Stimulated activated CD8-positive, alpha-beta memory T cell treated with anti-CD3 and anti-CD28 coated beads, Interleukin-12 subunit alpha, Interleukin-12 subunit beta, amount 100 ng/mL, for 24 hours (primary cell): ENCODE data around the gene PTPRT.

Experiments
- DNase-seq: peaks from one replicate; pipeline ENCODE4 v3.0.0-alpha.2; 2020; ENCODE audit errors: extremely low read depth

The PTPRT gene

DNA sequence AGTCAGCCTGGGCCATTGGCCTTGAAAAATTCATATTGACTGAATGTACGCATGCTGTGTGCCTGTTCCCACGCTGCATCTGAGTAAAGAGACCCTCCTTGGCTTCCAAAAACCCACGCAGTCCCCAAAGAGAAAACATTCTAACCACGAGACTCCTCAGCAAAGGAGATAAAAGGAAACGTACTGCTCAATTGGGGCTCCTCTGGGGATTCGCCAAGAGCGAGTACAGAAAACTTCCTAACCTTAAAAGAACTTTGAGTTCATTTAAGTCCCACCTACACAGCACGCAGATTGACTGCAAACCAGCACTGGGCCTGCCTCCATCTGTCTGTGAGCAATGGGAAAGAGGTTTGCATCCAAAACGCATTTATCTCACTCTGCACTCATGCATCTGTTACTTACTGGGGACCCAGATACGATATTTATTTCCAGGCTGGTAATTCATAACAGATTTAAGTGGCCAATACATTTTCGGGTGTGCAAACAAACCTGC lies 1065.7 kb downstream of the PTPRT start:
- no peak for DNase-seq

DNA sequence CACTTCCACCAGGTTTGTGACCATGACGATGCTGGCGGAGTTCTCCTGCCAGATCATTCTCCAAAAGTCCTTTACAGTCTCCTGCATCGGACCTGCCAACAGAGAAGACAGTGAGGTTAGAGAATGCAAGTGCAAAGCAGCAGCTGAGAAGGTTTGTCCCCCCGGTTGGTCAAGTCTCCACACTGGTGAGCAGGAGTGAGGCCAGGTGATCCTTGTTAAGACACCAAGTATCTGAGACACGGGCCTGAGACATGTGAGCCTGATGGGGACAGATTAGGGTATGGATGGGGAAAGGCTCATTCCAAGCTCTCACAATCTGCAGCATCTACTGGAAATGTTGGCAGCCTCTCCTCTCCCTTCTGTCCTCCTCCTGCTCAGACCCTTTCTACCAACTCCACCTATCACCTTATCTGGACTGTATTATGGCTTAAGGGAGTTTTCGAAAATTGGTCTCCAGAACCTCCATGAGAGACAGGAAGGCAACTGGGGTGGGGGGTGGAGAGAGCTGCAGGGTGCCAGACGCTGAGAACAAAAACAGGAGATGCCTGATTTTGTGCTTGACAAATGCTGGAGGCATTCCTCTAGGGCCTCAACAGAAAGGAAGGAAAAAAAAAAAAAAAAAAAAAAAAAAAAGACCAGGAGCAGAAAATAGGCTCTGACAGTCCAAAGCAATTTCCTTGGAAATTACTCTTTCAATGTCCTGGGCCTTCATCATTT lies 1071.1 kb downstream of the PTPRT start:
- no peak for DNase-seq

DNA sequence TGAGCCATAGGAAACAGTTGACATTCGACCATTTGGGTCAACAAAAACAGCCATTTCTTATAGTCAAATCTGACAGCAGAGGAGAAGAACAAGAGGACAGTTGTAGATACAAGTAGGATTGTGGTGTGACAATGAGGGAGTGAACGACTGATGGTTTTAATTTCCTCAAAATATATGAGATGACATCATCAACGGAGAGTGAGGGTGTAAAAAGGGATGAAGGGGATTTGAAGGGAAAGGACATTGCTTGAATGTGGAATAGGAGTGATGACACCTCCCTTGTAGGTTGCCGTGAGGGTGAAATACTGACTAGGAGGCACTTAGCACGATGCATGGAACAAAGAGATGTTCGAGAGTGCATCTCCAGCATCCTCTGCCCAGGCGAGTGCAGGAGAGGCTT lies 1071.7 kb downstream of the PTPRT start:
- DNase-seq: no peak

DNA sequence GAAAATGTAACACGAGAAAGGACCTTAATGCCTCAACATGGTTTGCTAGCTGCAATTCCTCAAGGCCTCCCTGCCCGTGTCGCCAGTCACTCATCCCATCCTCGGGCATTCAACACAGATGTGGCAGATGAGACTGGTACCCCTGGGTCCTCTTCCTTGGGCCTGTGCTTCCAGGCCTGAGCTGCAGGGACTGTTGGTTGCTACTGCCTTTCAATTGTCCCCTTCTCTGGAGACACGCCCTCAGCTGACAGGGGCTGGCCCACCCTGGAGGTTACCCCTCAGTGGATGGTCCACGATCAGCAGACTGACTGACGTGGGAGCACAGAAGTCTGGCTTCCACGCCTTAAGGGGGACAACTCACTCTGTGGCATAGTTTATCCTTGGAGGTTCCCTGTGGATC lies 1076.5 kb downstream of the PTPRT start:
- no peak for DNase-seq

DNA sequence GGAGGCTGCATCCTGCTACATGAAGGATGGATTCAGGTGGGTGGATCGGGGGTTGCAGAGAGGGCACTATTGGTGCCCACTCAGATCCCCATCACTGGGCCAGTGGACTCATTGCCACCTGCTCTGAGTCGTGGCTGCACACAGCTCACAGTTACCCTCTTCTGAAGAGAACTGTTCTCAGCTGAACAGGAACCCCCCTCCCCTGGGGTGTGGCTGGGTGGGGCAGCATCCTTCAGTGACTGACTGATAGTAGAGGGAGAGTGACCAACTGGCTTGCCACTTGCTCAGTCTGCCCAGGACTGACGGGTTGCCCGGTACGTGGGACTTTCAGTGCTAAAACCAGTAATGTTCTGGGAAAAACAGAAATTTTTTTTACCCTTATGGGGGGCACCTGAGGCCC lies 1077.5 kb downstream of the PTPRT start:
- no peak for DNase-seq

DNA sequence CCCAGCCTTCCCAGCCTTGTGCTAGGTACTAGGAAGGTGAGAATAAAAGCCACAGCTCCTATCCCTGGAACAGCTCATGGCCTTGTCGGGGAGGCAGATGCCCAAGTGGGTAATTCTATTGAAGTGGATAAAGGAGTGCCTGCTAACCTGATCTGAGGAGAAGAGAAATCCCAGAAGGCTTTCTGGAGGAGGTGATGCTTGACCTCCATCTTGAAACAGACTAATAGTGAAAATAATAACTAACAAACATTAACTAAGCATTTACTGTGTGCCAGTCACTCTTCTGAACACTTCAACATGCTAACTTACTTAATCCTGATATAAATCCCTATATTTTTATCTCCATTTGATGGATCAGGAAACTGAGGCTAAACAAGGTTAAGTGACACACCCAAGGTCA lies 1078.4 kb downstream of the PTPRT start:
- DNase-seq: no peak

DNA sequence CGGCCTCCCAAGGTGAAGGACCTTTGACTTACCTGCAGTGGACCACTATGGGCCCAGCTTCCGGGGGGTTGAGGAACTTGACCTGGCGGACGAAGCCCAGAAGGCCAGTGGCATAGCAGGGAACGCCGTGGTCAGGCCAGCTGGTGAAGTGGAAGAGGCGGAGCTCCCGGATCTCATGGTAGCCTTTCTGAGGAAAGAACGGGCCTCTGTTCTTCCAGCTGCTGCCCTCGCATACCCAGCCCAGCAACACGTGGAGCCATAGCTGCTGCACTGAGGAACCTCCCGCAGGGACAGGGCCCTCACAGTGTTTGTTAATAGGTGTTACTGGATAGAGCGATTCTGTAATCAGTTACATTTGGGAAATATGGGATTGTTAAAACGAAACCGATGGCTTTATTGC lies 1079.4 kb downstream of the PTPRT start:
- DNase-seq: no peak

DNA sequence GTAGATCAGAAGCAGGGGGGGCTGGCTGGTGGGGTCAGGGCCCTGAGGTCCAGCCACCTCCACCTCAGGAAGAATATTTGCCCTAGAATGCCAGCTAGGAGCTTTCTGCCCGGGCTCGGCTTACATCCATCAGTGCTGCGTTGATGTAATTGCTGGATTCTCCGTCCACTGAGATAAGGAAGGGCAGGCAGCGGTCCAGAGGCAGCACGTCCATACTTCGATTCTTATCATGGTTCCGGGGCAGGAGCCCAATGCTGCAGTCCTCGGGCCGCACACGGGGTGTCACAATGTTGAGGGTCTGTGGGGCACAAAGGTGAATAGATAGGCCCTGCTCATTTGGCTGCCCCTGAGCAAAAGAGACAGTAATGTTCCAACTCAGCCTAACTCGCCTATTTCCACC lies 1087.7 kb downstream of the PTPRT start:
- DNase-seq: no peak

DNA sequence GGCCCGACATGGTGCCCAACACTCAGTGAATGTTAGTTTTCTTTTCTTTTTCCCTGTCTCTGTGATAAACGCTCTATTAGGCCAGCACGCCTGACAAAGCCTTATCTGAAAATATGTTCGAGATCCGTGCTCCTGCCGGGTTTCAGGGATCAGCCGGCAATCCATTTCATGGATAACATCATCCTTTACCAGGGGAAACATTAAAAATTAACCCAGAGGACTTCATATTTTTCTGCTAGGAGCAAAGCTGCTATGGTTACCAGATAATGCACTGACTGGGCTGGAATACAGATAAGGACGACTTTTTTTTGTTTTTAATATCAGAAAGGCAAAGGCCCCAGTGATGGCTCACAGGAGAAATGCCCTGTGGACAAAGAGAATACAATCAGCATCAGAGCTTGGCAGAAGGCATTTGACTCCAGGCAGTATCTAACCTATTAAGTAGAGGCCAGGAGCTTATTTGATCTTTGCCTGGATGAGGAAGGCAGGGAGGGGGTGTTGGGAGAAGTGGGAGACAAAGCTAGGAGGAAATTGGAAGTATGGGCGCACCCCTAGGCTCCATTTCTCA lies 1089.5 kb downstream of the PTPRT start:
- DNase-seq: no peak

DNA sequence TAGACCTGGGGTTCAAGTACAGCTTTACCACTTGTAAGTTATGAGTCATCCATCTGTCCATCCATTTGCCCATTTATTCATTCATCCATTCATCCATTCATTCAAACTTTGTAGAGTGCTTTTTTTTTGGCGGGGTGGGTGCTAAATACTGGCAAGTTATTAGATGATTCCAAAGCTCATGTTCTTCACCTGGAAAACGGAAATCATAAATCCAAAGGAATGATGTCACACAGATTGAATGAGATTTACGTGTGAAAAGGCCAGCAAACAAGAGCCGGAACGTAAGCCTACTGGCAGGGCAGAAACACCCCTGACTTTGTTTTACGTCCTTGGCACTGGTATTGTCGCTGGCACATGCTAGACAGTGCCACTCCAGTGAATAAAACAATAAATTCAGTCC lies 1090.6 kb downstream of the PTPRT start:
- DNase-seq: no peak

DNA sequence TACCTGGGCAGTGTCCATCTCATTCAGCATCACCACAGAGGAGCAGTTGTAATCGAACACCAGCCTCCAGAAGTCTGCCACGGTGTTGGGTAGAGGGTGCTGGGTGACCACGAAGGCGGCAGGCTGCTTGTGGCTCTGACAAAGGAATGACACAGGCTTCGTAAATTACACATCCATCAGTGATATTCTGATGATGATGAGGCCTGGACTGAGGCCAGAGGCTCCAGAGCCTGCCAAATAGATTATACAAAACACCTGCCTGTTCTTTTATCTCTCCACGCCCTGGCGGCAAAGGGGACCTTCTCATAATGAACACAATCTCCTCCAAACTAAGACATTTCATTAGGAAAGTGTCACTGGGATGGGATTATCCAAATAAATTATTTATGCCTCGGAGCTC lies 1091.3 kb downstream of the PTPRT start:
- DNase-seq: no peak

DNA sequence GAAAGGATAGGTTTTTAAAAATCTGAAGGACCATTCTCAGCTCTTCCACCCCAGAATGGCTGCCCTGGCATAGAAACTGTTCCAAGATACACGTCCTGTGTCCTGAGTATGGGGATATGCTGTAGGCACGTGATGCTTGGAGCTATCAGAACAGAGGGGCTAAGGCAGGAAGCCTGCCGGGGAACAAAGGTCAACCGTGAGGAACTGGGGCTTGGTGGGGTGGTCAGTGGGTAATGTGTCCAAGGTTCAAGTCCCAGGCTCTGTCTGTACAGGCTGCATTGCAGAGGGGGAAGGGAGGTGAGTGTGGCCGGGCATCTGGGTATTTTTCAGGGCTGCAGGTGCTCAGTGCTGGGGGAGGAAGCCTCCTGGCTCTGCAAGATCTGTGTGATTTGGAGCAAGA lies 1092.0 kb downstream of the PTPRT start:
- DNase-seq: no peak

DNA sequence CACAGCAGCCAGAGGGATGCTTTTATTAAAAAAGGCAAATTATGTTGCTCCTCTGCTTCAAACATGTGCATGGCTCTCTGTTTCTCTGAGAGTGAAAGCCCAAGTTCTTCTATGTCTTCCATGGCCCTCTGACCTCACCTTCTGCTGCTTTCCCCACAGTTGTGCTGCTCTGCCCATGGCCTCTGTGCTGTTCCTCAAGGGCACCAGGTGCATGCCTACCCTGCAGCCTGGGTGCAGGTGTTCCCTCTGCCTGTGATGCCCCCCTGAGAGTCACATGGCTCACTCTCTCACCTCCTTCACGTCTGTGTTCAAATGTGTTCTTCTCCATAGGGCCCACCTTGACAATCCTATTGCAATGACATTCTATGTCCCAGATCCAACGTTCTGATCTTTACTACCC lies 1094.5 kb downstream of the PTPRT start:
- no peak for DNase-seq

DNA sequence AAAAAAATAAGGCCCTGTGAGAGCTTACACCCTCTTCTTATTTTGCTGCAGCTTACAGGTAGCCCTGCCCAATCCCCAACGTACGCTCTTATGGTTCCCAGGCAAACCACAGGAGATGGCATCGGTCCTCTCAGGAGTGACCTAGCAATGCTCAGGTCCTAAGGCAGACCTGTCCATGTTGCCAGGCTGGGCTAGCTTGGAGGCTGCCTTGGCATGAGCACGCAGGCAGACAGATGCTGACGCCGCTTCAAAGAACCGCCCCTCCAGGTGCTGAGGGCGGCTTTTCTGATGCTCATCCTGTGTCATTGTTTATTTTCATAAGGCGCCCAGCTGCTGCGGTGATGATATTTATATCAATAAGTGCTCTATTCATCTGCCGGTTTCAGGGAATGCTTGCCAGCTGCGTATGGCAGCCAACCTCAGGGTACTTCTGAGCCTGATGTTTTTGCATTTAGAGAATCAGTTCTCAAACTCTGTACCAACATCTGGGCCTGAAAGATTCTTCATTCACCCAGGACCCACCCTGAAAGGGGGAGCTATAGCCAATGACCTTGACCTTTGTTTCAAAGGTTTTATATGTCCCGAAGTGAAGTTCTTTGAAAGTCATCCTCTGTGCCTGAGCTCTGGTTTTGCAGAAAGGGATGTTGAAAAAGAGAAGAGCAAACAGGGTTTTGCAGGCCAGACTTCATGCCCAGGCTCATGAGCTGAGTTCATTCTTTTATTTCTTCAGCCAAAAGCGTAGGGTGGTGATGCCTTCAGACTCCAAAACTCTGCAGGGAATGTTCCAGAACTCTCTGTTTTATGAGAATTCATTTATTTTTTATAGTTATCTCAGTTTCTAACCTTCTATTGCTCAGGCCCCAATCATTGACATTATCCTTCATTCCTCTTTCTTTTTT lies 1095.9 kb downstream of the PTPRT start:
- DNase-seq: no peak

DNA sequence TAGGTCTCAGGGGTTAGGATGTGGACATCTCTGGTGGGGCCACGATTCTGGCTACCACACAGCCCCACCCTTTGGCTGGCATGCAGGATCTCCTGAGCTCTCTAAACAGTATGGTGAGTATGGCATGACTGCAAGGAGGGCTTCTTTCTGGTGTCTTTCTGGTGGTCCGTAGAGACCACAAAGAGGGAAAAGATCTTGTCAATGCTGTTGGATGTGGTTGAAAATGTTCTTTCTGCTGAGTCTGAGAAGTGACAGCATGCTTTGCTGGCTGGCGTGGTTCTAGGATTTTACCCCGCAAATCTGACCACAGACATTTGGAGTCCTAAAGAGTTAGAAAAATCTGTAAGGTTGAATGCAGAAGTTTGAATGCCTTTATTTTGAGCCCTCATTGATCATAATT lies 1096.7 kb downstream of the PTPRT start:
- no peak for DNase-seq

DNA sequence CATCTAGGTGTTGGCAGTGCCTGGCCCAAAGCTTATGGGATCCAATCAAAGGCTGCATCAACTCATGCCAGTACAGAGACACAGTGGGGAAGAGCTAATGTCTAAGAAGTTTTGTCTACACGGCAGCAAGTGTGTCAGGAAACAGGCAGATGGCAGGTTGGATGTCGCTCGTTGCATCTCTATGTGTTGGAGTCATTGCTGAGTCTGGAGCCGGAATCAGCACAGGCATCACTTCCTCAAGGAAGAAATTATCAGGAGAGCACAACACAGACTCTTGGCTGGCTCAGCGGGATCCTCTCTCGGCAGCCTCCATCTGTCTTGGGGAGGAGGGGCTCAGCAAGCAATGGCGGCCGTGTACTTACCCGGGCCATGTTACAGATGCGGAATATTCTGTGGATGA lies 1104.3 kb downstream of the PTPRT start:
- no peak for DNase-seq

DNA sequence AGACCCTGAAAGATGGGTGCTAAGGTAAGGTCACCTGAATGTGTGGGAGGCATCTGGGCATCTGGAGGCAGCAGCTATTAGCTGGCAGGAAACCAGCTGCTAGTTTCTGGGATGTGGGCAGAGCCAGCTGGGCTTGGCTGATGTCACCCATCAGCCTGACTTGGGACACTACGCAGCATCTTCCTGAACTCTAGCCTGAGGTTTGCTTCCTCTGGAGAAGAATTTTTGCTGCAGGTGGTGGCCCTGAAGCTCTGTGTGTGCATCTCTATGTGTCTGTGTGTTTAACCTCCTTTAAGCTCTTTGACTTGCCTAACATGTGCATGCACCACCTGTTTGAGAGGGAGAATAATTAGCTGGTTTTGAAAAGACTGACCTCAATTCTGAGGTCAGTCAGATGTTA lies 1106.4 kb downstream of the PTPRT start:
- no peak for DNase-seq

DNA sequence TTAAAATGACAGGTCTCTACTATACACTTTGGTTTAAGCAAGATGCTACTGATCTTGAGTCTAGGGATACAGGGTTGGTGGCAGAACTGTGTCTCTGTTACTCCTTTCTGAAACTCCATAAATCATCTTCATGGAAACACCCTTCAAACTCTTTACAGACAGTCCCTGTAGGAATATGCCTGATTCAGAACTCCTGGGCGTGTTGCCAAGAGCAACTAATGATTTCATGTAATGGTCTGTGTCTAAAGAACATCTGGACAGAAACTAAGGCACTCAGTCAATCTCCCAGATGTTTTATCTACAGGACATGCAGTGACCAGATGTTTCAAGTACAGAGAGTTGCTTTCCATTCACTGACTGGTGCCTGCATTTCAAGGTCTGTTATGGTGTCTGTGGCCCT lies 1107.1 kb downstream of the PTPRT start:
- no peak for DNase-seq

DNA sequence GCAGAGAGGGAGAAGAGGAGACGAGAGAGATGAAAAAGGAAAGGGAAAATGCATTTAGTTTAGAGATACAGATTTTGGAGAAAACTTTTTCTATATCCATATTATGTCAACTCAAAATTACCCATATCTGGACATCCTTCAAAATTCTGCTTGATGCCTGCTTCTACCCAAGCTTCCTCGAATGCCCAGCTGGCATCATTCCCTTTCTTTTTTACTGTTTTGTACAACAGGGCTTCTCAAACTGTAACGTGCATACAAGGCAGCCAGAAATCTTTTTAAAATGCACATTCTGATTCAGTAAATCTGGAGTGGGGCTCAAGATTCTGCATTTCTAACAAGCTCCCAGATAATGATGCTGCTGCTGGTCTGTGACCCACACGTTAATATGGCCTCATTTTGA lies 1108.8 kb downstream of the PTPRT start:
- no peak for DNase-seq

DNA sequence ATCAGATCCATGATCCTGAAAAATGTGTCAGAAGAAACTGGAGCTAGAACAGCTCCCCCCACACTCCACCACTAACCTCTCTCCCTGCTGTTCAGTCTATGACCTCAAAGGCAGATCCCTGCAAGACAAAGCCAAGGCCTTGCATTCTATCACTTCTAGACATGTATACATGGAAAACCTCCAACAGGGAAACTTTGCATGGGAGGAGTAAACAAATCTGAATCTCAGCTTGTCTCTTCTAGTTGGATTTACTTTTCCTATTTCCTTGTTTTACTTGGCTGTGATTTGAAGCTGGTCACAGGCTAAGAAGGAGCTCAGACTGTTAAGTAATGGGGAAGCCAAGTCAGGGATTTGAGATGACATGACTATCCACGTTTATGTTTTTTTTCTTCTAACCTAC lies 1114.8 kb downstream of the PTPRT start:
- DNase-seq: no peak

DNA sequence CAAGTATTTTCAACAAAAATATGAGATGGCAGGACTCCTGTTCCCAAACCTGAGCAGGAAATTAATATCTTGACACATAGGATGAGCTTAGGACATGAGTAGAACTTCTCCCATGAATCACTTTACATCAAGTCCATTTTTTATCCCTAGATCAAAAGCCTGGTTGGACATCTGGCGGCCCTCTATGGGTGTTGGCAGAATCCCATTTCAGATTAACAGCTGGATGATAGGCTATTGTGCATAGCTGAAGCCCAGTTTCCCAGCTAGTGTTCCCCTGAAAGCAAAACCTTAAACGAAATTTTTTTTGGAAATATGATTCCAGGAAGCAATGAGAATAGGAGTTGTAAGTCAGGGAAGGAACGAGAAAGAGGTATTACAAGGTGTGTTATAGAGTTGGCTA lies 1122.1 kb downstream of the PTPRT start:
- no peak for DNase-seq

DNA sequence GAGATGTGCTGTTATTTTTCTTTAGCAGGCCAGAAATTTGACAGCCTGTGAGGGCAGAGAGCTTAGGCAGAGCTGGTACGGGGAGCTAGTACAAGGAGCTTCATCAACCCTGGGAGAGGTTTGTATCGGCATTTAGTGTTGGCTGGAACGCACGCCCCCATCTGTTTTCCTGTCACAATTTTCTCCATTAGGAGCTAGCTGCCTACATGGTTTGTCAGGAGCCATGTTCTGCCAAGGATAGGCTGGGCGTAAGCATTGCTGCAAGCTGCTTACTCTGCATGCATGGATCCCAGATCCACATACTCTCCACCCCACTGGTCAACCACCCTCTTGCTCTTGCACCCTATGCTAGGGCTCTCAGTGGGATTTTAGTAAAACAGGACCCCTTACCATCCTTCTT lies 1122.5 kb downstream of the PTPRT start:
- no peak for DNase-seq

DNA sequence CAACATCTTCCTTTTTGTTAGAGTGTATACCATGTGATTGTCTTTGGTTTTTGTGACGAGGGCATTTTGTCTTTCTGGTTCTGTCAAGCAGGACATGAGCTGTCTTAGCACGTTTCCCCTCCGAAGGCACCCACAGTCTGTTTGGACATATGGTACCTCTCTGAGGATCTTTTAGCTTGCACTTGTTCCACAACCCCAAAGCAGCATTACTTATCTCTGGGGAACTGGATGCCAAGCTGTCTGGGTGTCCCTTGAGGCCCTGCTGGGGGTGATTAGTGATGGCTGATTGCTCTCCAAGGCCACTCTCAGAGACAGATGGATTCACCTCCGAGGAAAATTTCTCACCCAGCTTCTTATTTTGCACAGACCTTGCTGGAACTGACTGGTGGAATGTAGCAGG lies 1126.6 kb downstream of the PTPRT start:
- no peak for DNase-seq
